ENCODE measurements around the gene CALY.

CALY gene

GRCh38 chr10:133310399-133310755, 26.3 kb downstream of the CALY start:
- TF ChIP-seq TAF1 (IDR thresholded peaks at IDR 0.05; ENCODE audit: low read depth) (no peak), REST (IDR thresholded peaks at IDR 0.05; ENCODE audit: low read depth) (no peak), TEAD4 (IDR thresholded peaks at IDR 0.05) (no peak), CREB1 (IDR thresholded peaks at IDR 0.05; ENCODE audit: low read depth) (no peak), YY1 (IDR thresholded peaks at IDR 0.05; ENCODE audit: low read depth) (no peak), CEBPB (IDR thresholded peaks at IDR 0.05) (no peak), EGR1 (IDR thresholded peaks at IDR 0.05) (no peak), MAX (IDR thresholded peaks at IDR 0.05) (no peak), TCF12 (IDR thresholded peaks at IDR 0.05; ENCODE audit: low read depth) (no peak), NFIC (IDR thresholded peaks at IDR 0.05) (no peak), RAD21 (IDR thresholded peaks at IDR 0.05; ENCODE audit: low read depth) (no peak), EP300 (IDR thresholded peaks at IDR 0.05; ENCODE audit: borderline replicate concordance) (no peak), FOXM1 (IDR thresholded peaks at IDR 0.05; ENCODE audit: borderline replicate concordance, low read depth) (no peak), ZBTB7A (IDR thresholded peaks at IDR 0.05; ENCODE audit: low read depth) (no peak), USF1 (IDR thresholded peaks at IDR 0.05) (no peak)

GRCh38 chr10:133309720-133310398, 26.8 kb downstream of the CALY start:
- TF ChIP-seq MAX (IDR thresholded peaks at IDR 0.05) (peak; percentile 60), EP300 (IDR thresholded peaks at IDR 0.05; ENCODE audit: borderline replicate concordance) (no peak), NFIC (IDR thresholded peaks at IDR 0.05) (peak; percentile 78; the same call in 1 of the 2 replicates)

GRCh38 chr10:133309100-133309719, 27.5 kb downstream of the CALY start:
- TF ChIP-seq ZBTB7A (IDR thresholded peaks at IDR 0.05; ENCODE audit: low read depth) (no peak), RAD21 (IDR thresholded peaks at IDR 0.05; ENCODE audit: low read depth) (no peak), TEAD4 (IDR thresholded peaks at IDR 0.05) (0 out of 2 replicates have a peak, but pooled peaks have one; percentile 3), YY1 (IDR thresholded peaks at IDR 0.05; ENCODE audit: low read depth) (peak; percentile 41; the same call in 1 of the 2 replicates), EP300 (IDR thresholded peaks at IDR 0.05; ENCODE audit: borderline replicate concordance) (no peak), TAF1 (IDR thresholded peaks at IDR 0.05; ENCODE audit: low read depth) (peak; percentile 14; the same call in 1 of the 2 replicates), EGR1 (IDR thresholded peaks at IDR 0.05) (no peak), REST (IDR thresholded peaks at IDR 0.05; ENCODE audit: low read depth) (no peak), NFIC (IDR thresholded peaks at IDR 0.05) (0 out of 2 replicates have a peak, but pooled peaks have one; percentile 10), USF1 (IDR thresholded peaks at IDR 0.05) (peak; percentile 63), MAX (IDR thresholded peaks at IDR 0.05) (peak; percentile 85), CEBPB (IDR thresholded peaks at IDR 0.05) (no peak), CREB1 (IDR thresholded peaks at IDR 0.05; ENCODE audit: low read depth) (no peak)

- TF ChIP-seq USF1 (IDR thresholded peaks at IDR 0.05) (no peak), NFIC (IDR thresholded peaks at IDR 0.05) (peak; percentile 27; the same call in 1 of the 2 replicates), EGR1 (IDR thresholded peaks at IDR 0.05) (peak; percentile 69), CREB1 (IDR thresholded peaks at IDR 0.05; ENCODE audit: low read depth) (peak; percentile 76; the same call in 1 of the 2 replicates), TEAD4 (IDR thresholded peaks at IDR 0.05) (0 out of 2 replicates have a peak, but pooled peaks have one; percentile 15), TCF12 (IDR thresholded peaks at IDR 0.05; ENCODE audit: low read depth) (peak; percentile 66; the same call in 1 of the 2 replicates), RAD21 (IDR thresholded peaks at IDR 0.05; ENCODE audit: low read depth) (no peak), YY1 (IDR thresholded peaks at IDR 0.05; ENCODE audit: low read depth) (no peak; the same call in 1 of the 2 replicates), EP300 (IDR thresholded peaks at IDR 0.05; ENCODE audit: borderline replicate concordance) (peak; percentile 79), FOXM1 (IDR thresholded peaks at IDR 0.05; ENCODE audit: borderline replicate concordance, low read depth) (no peak), TAF1 (IDR thresholded peaks at IDR 0.05; ENCODE audit: low read depth) (peak; percentile 53; the same call in 1 of the 2 replicates), CEBPB (IDR thresholded peaks at IDR 0.05) (peak; percentile 10; the same call in 1 of the 2 replicates), ZBTB7A (IDR thresholded peaks at IDR 0.05; ENCODE audit: low read depth) (peak; percentile 66; the same call in 1 of the 2 replicates), REST (IDR thresholded peaks at IDR 0.05; ENCODE audit: low read depth) (no peak)
These were observed 28.1 kb downstream of the CALY start, which contains the start of the genes TUBGCP2 and ZNF511 for GRCh38 chr10:133308421-133309099. Gene TUBGCP2 (minus strand): TSS chr10:133308872. CDS start chr10:133302941, 5,931 bp downstream. Gene ZNF511 (plus strand): TSS chr10:133308914. CDS start chr10:133308944, 30 bp downstream.
